NB4 (cell line): Measurements from ENCODE around the gene COL6A2.

Experiments used
- CTCF ChIP-seq: IDR thresholded peaks from one replicate; pipeline ENCODE4 v1.5.1; 2012; ENCODE audit warnings: low read depth, low read length
- TF ChIP-seq, protein P1 (sequence below): IDR thresholded peaks from 2 replicates; pipeline ENCODE4 v1.6.1; 2011; ENCODE audit warnings: low read depth, low read length

DNA sequence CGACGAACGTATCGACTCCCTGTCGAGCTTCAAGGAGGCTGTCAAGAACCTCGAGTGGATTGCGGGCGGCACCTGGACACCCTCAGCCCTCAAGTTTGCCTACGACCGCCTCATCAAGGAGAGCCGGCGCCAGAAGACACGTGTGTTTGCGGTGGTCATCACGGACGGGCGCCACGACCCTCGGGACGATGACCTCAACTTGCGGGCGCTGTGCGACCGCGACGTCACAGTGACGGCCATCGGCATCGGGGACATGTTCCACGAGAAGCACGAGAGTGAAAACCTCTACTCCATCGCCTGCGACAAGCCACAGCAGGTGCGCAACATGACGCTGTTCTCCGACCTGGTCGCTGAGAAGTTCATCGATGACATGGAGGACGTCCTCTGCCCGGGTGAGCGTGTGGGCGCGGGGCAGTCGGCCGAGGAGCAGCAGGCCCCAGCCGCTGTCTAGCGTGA lies 28.0 kb downstream of the COL6A2 start:
- TF ChIP-seq CTCF = no peak
- TF ChIP-seq, protein P1, sequence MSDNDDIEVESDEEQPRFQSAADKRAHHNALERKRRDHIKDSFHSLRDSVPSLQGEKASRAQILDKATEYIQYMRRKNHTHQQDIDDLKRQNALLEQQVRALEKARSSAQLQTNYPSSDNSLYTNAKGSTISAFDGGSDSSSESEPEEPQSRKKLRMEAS = no peak
